ENCODE results near the gene BRD7. TPM values are rescaled to one million over a fixed set of nuclear protein-coding genes. Genes with fewer than 3 reads are reported as not detected.

Gene BRD7
- total and polyA plus RNA-seq, 10 of the 15 experiments (the other 5 are each of a cell fraction or from before 2014, with no cell fraction given): 16.9 to 74.7 (median 52.0) TPM

- Histone ChIP-seq H3K36me3 (ENCODE audit: control insufficient read depth in 2 of 2, insufficient read depth in 2 of 2, low read length in 1 of 2) (peaks cover 24 to 46% of the 10 kb centered on the region in 2 experiments), H3K4me2 (ENCODE audit: control insufficient read depth, insufficient read depth) (no peak overlapping the region), H3K9ac (ENCODE audit: control insufficient read depth, insufficient read depth, low read length) (no peak overlapping the region), H4K20me1 (ENCODE audit: control insufficient read depth, insufficient read depth) (no peaks in the 10 kb centered on the region), H3K27ac (ENCODE audit: control insufficient read depth, insufficient read depth) (no peak overlapping the region), H2AFZ (ENCODE audit: control insufficient read depth, low read depth, low read length) (no peak overlapping the region), H3K79me2 (ENCODE audit: control insufficient read depth, insufficient read depth, low read length) (no peaks in the 10 kb centered on the region), H3K4me3 (no peak overlapping the region), H3K9me3 (replicated peaks; ENCODE audit: control insufficient read depth, insufficient read depth, low read length) (no peaks in the 10 kb centered on the region), H3K27me3 (replicated peaks in 1 of 2; ENCODE audit: control insufficient read depth in 2 of 2, insufficient read depth in 2 of 2, low read length in 1 of 2) (no peaks in the 10 kb centered on the region), H3K4me1 (ENCODE audit: control insufficient read depth, insufficient read depth, low read length) (no peaks in the 10 kb centered on the region)
- in situ Hi-C loops (cut with MboI) (no loop called here), intact Hi-C loops (cut with micrococcal nuclease; ENCODE audit: unreplicated experiment) (no loop called here)
- FAIRE-seq (no peak), ATAC-seq (no peak), DNase-seq (ENCODE audit: low read depth, low spot score) (no peak)
- SMC1A ChIA-PET (ENCODE audit: uncharacterized antibody, unreplicated experiment): no interaction called here
- CTCF ChIA-PET: interaction anchor here (1.5 kb wide), 1 partner anchor 22 kb away, joined by 3 read pairs; no protein-coding TSS in a partner anchor
- no TSS peak for BruUV-seq (replicated peaks)
- POLR2A ChIA-PET: no interaction called here
- 100% methylated on average over 5 of the region's 7 CpGs for WGBS (ENCODE audit: insufficient coverage, insufficient replicate concordance, low lambda C conversion rate, missing lambda C conversion rate)
- RAD21 ChIA-PET (ENCODE audit: unreplicated experiment): interaction anchor here (1.0 kb wide), 1 partner anchor 43 kb away, joined by 3 read pairs; no protein-coding TSS in a partner anchor
- no peak for TF ChIP-seq BCLAF1 (IDR thresholded peaks at IDR 0.05)
- no peak for TF ChIP-seq MYC (IDR thresholded peaks at IDR 0.05; ENCODE audit: insufficient read depth, insufficient read length, insufficient replicate concordance, low read length, severe bottlenecking)
- no peak for TF ChIP-seq NFXL1 (IDR thresholded peaks at IDR 0.05; ENCODE audit: borderline replicate concordance)
- no peak for TF ChIP-seq KDM1A (IDR thresholded peaks at IDR 0.05; ENCODE audit: borderline replicate concordance)
- no peak for TF ChIP-seq MXI1 (IDR thresholded peaks at IDR 0.05; ENCODE audit: low read depth, low read length)
- TF ChIP-seq GATAD2B (conservative IDR thresholded peaks at IDR 0.05; ENCODE audit: low read depth): no peak
- TF ChIP-seq TAF1 (IDR thresholded peaks at IDR 0.05; ENCODE audit: borderline replicate concordance, low read depth, low read length): no peak
- no peak for TF ChIP-seq PKNOX1 (IDR thresholded peaks at IDR 0.05)
- TF ChIP-seq EP300 (IDR thresholded peaks at IDR 0.05; ENCODE audit: borderline replicate concordance in 1 of 2, control insufficient read depth in 1 of 2, low read depth in 2 of 2, low read length in 2 of 2): no peak
- TF ChIP-seq SIX5 (IDR thresholded peaks at IDR 0.05; ENCODE audit: low read depth, low read length, severe bottlenecking): no peak
- no peak for TF ChIP-seq E4F1 (IDR thresholded peaks at IDR 0.05; ENCODE audit: borderline replicate concordance, partially characterized antibody)
- no peak for TF ChIP-seq IRF3 (IDR thresholded peaks at IDR 0.05)
- no peak for TF ChIP-seq USF1 (IDR thresholded peaks at IDR 0.05; ENCODE audit: borderline replicate concordance, extremely low read length, insufficient read depth, low read depth, low read length)
- no peak for TF ChIP-seq HDAC6 (IDR thresholded peaks at IDR 0.05; ENCODE audit: unreplicated experiment)
Measured at GRCh38 chr16:50298075-50298460, 70.7 kb downstream of the BRD7 start.

Measured in GM12878 (cell line).